B cell (primary cell): ENCODE data around the gene POLR1H. TPM values are rescaled to one million over a fixed set of nuclear protein-coding genes. Genes with fewer than 3 reads are reported as not detected.
A peak's percentile ranks its signal among the peaks of the same experiment; 100 is the strongest.

ENCODE experiments used
- ATAC-seq: fragments of 200-7000 bp; cut with Tn5 transposase; one replicate; pipeline ENCODE4 v1.10.0; 2021; ENCODE audit warnings: low read depth, mild to moderate bottlenecking, moderate number of reproducible peaks, moderate library complexity
- CTCF ChIA-PET: fragments of 350-600 bp; sonication (Branson Sonifier 250); formaldehyde crosslinking; loops from one replicate; lab custom pipeline; 2021; ENCODE audit warnings: antibody characterized with exemption, inconsistent platforms; lab: Charles Lee
- POLR2A ChIA-PET: fragments of 350-600 bp; sonication (Branson Sonifier 250); formaldehyde crosslinking; loops from one replicate; lab custom pipeline; 2021; ENCODE audit warnings: antibody characterized with exemption; lab: Charles Lee
- DNase-seq: peaks from one replicate; pipeline ENCODE4 v3.0.0; 2013
- H2AFZ ChIP-seq: 2 replicates; pipeline ENCODE4 v1.6.1; 2012; ENCODE audit warnings: mild to moderate bottlenecking, low read depth, low read length; ENCODE audit not compliant: insufficient read depth, poor library complexity, severe bottlenecking
- H3K27ac ChIP-seq, 2 donors: 1 replicate in 1 of 2; 2 replicates in 1 of 2; pipeline ENCODE4 v1.5.1; 2012 to 2013; ENCODE audit warnings: low read length in 2 of 2, mild to moderate bottlenecking in 2 of 2, moderate library complexity in 1 of 2
- H3K27me3 ChIP-seq, 4 experiments: fragments of 200-600 bp in 1 of 4; sonication (generic) in 1 of 4; replicated peaks in 1 of 4; 1 replicate in 2 of 4; 2 replicates in 2 of 4; pipeline versions ENCODE4 v1.6.1 to v1.7.0; 2013 to 2016; ENCODE audit warnings: low read length in 3 of 4, mild to moderate bottlenecking in 2 of 4, mixed read lengths in 1 of 4, moderate library complexity in 1 of 4; ENCODE audit not compliant: insufficient read depth in 4 of 4, control insufficient read depth in 3 of 4; ENCODE audit errors: control extremely low read depth in 1 of 4
- H3K36me3 ChIP-seq, 2 experiments: replicated peaks in 1 of 2; 1 replicate in 1 of 2; 2 replicates in 1 of 2; pipeline versions ENCODE4 v1.6.1 to v1.7.1; 2013; ENCODE audit warnings: low read length in 1 of 2; ENCODE audit not compliant: insufficient read depth in 2 of 2, control insufficient read depth in 1 of 2; ENCODE audit errors: control extremely low read depth in 1 of 2, extremely low read depth in 1 of 2
- H3K4me1 ChIP-seq, 2 donors: fragments of 200-600 bp in 1 of 2; sonication (generic) in 1 of 2; 1 replicate in 1 of 2; 2 replicates in 1 of 2; pipeline versions ENCODE4 v1.5.1 to v1.6.1; 2013 to 2017; ENCODE audit warnings: low read length in 2 of 2; ENCODE audit not compliant: control insufficient read depth in 2 of 2, insufficient read depth in 2 of 2
- H3K4me2 ChIP-seq: replicated peaks from 2 replicates; pipeline ENCODE3; 2012; ENCODE audit warnings: mild to moderate bottlenecking, low read depth, low read length; ENCODE audit not compliant: poor library complexity, severe bottlenecking
- H3K4me3 ChIP-seq, 5 experiments: fragments of 200-600 bp in 1 of 5; sonication (generic) in 1 of 5; 1 replicate in 3 of 5; 2 replicates in 2 of 5; pipeline versions ENCODE4 v1.5.1 to v1.7.0; 2011 to 2016; ENCODE audit warnings: low read length in 4 of 5, mild to moderate bottlenecking in 4 of 5, low read depth in 2 of 5, control low read depth in 1 of 5, moderate library complexity in 1 of 5; ENCODE audit not compliant: insufficient read depth in 1 of 5; ENCODE audit errors: control extremely low read depth in 1 of 5, extremely low read depth in 1 of 5
- H3K79me2 ChIP-seq: fragments of 200-600 bp; sonication (generic); one replicate; pipeline ENCODE4 v1.6.0; 2016; ENCODE audit warnings: low read length; ENCODE audit not compliant: control insufficient read depth, insufficient read depth
- H3K9ac ChIP-seq: fragments of 200-600 bp; sonication (generic); 2 replicates; pipeline ENCODE4 v1.6.1; 2017; ENCODE audit warnings: mild to moderate bottlenecking, low read length, moderate library complexity
- H3K9me3 ChIP-seq, 3 donors: one replicate each; pipeline versions ENCODE4 v1.6.1 to v1.7.1; 2013; ENCODE audit warnings: low read length in 2 of 3; ENCODE audit not compliant: control insufficient read depth in 2 of 3, insufficient read depth in 1 of 3; ENCODE audit errors: control extremely low read depth in 1 of 3
- H4K20me1 ChIP-seq: 2 replicates; pipeline ENCODE4 v1.6.0; 2012; ENCODE audit warnings: mild to moderate bottlenecking, low read length; ENCODE audit not compliant: insufficient read depth, control insufficient read depth, poor library complexity, severe bottlenecking
- H3K27ac Mint-ChIP-seq: one replicate; pipeline ENCODE4 v1.8.0; 2021; ENCODE audit warnings: mixed read lengths
- H3K27me3 Mint-ChIP-seq: one replicate; pipeline ENCODE4 v1.8.0; 2021; ENCODE audit warnings: mixed read lengths
- H3K4me1 Mint-ChIP-seq: one replicate; pipeline ENCODE4 v1.8.0; 2021; ENCODE audit warnings: mixed read lengths
- H3K4me3 Mint-ChIP-seq: one replicate; pipeline ENCODE4 v1.8.0; 2021; ENCODE audit warnings: mixed read lengths
- H3K9me3 Mint-ChIP-seq: one replicate; pipeline ENCODE4 v1.8.0; 2022; ENCODE audit warnings: mixed read lengths; ENCODE audit not compliant: insufficient read depth
- CTCF ChIP-seq: fragments of 200-600 bp; IDR thresholded peaks from one replicate; pipeline ENCODE4 v1.8.0; 2022; ENCODE audit warnings: antibody characterized with exemption, mild to moderate bottlenecking
- EZH2 ChIP-seq: IDR thresholded peaks from 2 replicates; pipeline ENCODE4 v1.6.1; 2012; ENCODE audit warnings: borderline replicate concordance, low read depth, mild to moderate bottlenecking, moderate library complexity, low read length; ENCODE audit not compliant: insufficient read depth, poor library complexity, severe bottlenecking
- WGBS: methylation state at CpG from one replicate; pipeline ENCODE4 v1.1.5; 2013; ENCODE audit warnings: missing lambda C conversion rate; ENCODE audit not compliant: insufficient coverage; 5-methylcytosine and 5-hydroxymethylcytosine counted together
- intact Hi-C: fragments of 100-400 bp; cut with micrococcal nuclease; formaldehyde crosslinking; loops from one replicate; pipeline ENCODE4 v1.10.0; 2022
- polyA plus RNA-seq: library from polyadenylated mRNA; depleted of rRNA; stranded (reverse); fragments of >200 nt; gene quantifications from 2 replicates; pipeline ENCODE4 v1.2.3, GENCODE V29; 2012
- total RNA-seq, 2 donors: library from RNA; stranded (reverse); fragments of 120-200 nt in 1 of 2; gene quantifications; 1 replicate in 1 of 2; 2 replicates in 1 of 2; pipeline versions ENCODE4 v1.2.3 to v1.2.4, GENCODE V29; 2013 to 2022

POLR1H gene
- total and polyA plus RNA-seq, 2 donors (not counting 1 experiment from before 2014, with no cell fraction given) = 38.8 to 71.0 TPM

GRCh38 chr6:30097902-30098768 lies 37.1 kb downstream of the POLR1H start:
- POLR2A ChIA-PET = interaction anchor here (0.5 kb wide), 1 partner anchor 448 kb away, joined by 3 read pairs; no protein-coding TSS in a partner anchor
- no peak for ATAC-seq
- TF ChIP-seq EZH2 = no peak
- TF ChIP-seq CTCF = no peak
- Histone ChIP-seq H3K9me3 (peaks cover 0 to 13% (median 0%) of the 10 kb centered on the region in 3 donors), H3K4me2 (no peak overlapping the region), H3K9ac (no peak overlapping the region), H3K79me2 (no peaks in the 10 kb centered on the region), H3K4me1 (peaks cover 35 to 41% of the 10 kb centered on the region in 2 donors), H3K27ac (no peak overlapping the region), H4K20me1 (no peaks in the 10 kb centered on the region), H3K4me3 (no peak overlapping the region), H3K36me3 (no peaks in the 10 kb centered on the region), H2AFZ (no peak overlapping the region), H3K27me3 (peaks cover 3 to 68% (median 42%) of the 10 kb centered on the region in 4 experiments)
- CTCF ChIA-PET = interaction anchor here (0.8 to 1.4 kb wide), 2 partner anchors 31 to 33 kb away, joined by 3 to 4 read pairs; no protein-coding TSS in a partner anchor
- 64% methylated on average over 3 of the region's 4 CpGs for WGBS
- no peak for DNase-seq
- intact Hi-C loops = no loop called here
- H3K27ac Mint-ChIP-seq = no peak overlapping the region
- H3K27me3 Mint-ChIP-seq = peaks cover 74% of the 10 kb centered on the region
- no peaks in the 10 kb centered on the region for H3K9me3 Mint-ChIP-seq
- no peak overlapping the region for H3K4me3 Mint-ChIP-seq
- peaks cover 30% of the 10 kb centered on the region for H3K4me1 Mint-ChIP-seq

DNA sequence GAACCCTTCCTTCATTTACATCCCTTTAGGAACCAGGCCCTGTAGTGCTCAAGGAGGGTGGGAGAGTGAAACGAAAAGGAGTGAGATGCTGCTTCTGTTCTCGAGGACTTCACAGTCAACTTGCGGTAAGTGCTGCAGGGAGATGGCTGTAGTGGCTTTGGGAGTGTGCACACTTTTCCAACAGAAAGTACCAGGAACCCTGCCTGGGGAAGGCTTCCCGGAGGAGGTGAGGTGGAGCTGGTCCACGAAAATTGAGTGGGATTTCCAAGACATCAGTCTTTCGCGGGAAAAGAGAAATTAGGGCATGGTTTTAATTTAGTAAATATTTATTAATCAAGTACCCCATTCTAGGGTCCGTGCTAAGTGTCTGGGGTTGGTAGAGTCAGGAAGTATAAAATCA lies 39.1 kb downstream of the POLR1H start:
- ChIA-PET CTCF (no interaction called here), POLR2A (no interaction called here)
- no peak overlapping the region for H3K27ac ChIP-seq
- ATAC-seq (no peak), DNase-seq (no peak)
- peaks cover 65% of the 10 kb centered on the region for H3K27me3 Mint-ChIP-seq
- peaks cover 0 to 13% (median 0%) of the 10 kb centered on the region in 3 donors for H3K9me3 ChIP-seq
- peak overlapping the region; percentile 82 for H3K4me2 ChIP-seq
- H3K9ac ChIP-seq = no peak overlapping the region
- peaks cover 42 to 47% of the 10 kb centered on the region in 2 donors for H3K4me1 ChIP-seq
- TF ChIP-seq EZH2 (no peak), CTCF (no peak)
- H3K79me2 ChIP-seq = no peaks in the 10 kb centered on the region
- peaks cover 36% of the 10 kb centered on the region for H3K4me1 Mint-ChIP-seq
- no peaks in the 10 kb centered on the region for H4K20me1 ChIP-seq
- no peaks in the 10 kb centered on the region for H3K36me3 ChIP-seq
- H3K4me3 Mint-ChIP-seq = peak overlapping the region; percentile 74
- 83% methylated on average over 1 of the region's 8 CpGs for WGBS
- H3K9me3 Mint-ChIP-seq = no peaks in the 10 kb centered on the region
- peaks cover 3 to 76% (median 56%) of the 10 kb centered on the region in 4 experiments for H3K27me3 ChIP-seq
- peak overlapping the region in 1 of 5 experiments; percentile 62 for H3K4me3 ChIP-seq
- peak overlapping the region; percentile 71 for H2AFZ ChIP-seq
- no peak overlapping the region for H3K27ac Mint-ChIP-seq
- intact Hi-C loops = loop anchor here (10.0 kb wide), 1 partner anchor 225 kb away; the partner anchor contains the start of gene TRIM39
